H1 (cell line): ENCODE results near the gene CIZ1. TPM values are rescaled to one million over a fixed set of nuclear protein-coding genes. Genes with fewer than 3 reads are reported as not detected.

ENCODE experiments used
- CHD7 ChIP-seq: fragments of 300-600 bp; sonication (generic); IDR thresholded peaks from 2 replicates; pipeline ENCODE4 v1.7.1; 2012; ENCODE audit warnings: low read length, moderate library complexity, mild to moderate bottlenecking, inconsistent platforms; ENCODE audit not compliant: insufficient replicate concordance
- CREB1 ChIP-seq: IDR thresholded peaks from 2 replicates; pipeline ENCODE4 v1.6.1; 2012; ENCODE audit warnings: inconsistent platforms
- CTBP2 ChIP-seq: IDR thresholded peaks from 2 replicates; pipeline ENCODE4 v1.7.0; 2011; ENCODE audit warnings: borderline replicate concordance, mild to moderate bottlenecking, moderate library complexity, mixed read lengths, low read length; ENCODE audit not compliant: insufficient read depth, insufficient read length
- NANOG ChIP-seq: IDR thresholded peaks from 2 replicates; pipeline ENCODE4 v1.6.1; 2011; ENCODE audit warnings: low read length, low read depth, mild to moderate bottlenecking, inconsistent platforms; ENCODE audit not compliant: insufficient read depth, poor library complexity, severe bottlenecking
- RFX5 ChIP-seq: IDR thresholded peaks from 2 replicates; pipeline ENCODE4 v1.6.1; 2011; ENCODE audit warnings: low read depth, low read length, improper control_type of control experiment, borderline replicate concordance
- SP2 ChIP-seq: IDR thresholded peaks from 2 replicates; pipeline ENCODE4 v1.6.1; 2012; ENCODE audit warnings: mild to moderate bottlenecking, low read length, inconsistent platforms
- SUZ12 ChIP-seq: fragments of 200-600 bp; sonication (generic); IDR thresholded peaks from 2 replicates; pipeline ENCODE4 v1.6.1; 2012; ENCODE audit warnings: mild to moderate bottlenecking, inconsistent platforms, low read length, moderate library complexity, mixed read lengths
- TCF12 ChIP-seq: IDR thresholded peaks from 2 replicates; pipeline ENCODE4 v1.6.1; 2011; ENCODE audit warnings: low read depth, mild to moderate bottlenecking, low read length
- TEAD4 ChIP-seq: IDR thresholded peaks from 2 replicates; pipeline ENCODE4 v1.6.1; 2012; ENCODE audit warnings: low read depth, low read length, inconsistent platforms, mixed read lengths
- polyA plus RNA-seq, 7 experiments: library from polyadenylated mRNA; depleted of rRNA in 3 of 7; stranded (reverse) in 5 of 7; unstranded in 2 of 7; fragments of >200 nt in 5 of 7; fragments of 200-250 nt in 2 of 7; gene quantifications; 1 replicate in 5 of 7; 2 replicates in 1 of 7; 4 replicates in 1 of 7; pipeline versions ENCODE4 v1.2.1 to v1.2.3, GENCODE V29; 2011 to 2013; ENCODE audit warnings: missing spikeins in 2 of 7, mixed read lengths in 2 of 7
- total RNA-seq: library from RNA; stranded (reverse); fragmentation: NEBNext Ultra II Directional; extraction: Animal tissue kit (Norgen Biotek cat#: 25700); gene quantifications from 2 replicates; pipeline ENCODE4 v1.2.1, GENCODE V29; 2021

CIZ1 gene
- total and polyA plus RNA-seq, 2 of the 8 experiments (the other 6 are each of a cell fraction or from before 2014, with no cell fraction given) = 66.0 to 107 TPM

DNA sequence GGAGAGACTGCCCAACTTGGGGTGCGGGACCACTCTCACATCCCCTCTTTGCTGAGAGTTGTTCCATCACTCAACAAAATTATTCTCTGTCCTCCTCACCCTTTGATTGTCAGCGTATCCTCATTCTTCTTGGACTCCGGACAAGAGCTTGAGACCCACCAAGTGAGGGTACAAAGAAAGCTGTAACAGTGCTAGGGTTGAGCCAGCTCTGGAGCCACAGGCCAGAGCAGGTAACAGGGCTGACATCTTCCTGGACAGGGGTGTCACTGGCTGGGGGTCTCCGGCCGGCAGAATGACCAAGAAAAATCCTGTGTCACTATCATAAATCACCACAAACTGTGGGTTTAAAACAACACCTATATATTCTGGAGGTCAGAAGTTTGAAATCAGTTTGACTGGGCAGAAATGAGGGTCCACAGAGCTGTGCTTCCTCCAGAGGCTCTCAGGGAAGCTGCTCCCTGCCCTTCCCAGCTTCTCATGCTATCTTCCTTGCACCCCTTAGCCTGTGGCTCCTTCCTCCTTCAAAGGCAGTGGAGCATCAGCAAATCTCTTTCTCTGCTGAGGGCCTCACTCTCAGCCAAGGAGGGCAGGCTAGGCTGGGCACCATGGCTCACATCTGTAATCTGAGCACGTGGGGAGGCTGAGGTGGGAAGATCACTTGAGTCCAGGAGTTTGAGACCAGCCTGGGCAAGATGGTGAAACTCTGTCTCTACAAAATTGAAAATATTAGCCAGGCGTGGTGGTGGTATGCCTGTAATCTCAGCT lies 35.5 kb downstream of the CIZ1 start (continued):
- TF ChIP-seq CHD7 (no peak), CREB1 (no peak), RFX5 (no peak), SP2 (no peak), SUZ12 (no peak), TCF12 (no peak), TEAD4 (no peak), CTBP2 (no peak), NANOG (no peak)
